ENCODE data around the gene CDCA3.

DNA sequence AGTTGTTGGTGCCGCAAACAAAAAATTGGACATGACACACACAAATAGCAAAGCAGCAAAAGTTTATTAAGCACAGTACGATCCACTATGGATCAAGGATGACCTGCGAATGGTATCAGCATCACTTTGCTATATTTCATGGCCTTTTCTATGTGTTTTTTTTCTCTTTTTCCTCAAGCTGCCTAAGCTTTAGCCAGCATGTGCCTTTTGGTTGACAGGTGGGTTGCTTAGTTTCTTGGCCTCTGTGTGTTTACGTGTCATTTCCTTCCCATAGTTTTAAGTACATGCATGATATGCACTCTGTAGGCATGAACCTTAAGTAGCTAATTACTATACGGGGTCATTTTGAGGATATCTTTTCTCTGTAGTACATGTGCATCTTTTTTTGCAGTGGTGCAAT lies 51.9 kb downstream of the CDCA3 start:
- TF ChIP-seq, protein P1, sequence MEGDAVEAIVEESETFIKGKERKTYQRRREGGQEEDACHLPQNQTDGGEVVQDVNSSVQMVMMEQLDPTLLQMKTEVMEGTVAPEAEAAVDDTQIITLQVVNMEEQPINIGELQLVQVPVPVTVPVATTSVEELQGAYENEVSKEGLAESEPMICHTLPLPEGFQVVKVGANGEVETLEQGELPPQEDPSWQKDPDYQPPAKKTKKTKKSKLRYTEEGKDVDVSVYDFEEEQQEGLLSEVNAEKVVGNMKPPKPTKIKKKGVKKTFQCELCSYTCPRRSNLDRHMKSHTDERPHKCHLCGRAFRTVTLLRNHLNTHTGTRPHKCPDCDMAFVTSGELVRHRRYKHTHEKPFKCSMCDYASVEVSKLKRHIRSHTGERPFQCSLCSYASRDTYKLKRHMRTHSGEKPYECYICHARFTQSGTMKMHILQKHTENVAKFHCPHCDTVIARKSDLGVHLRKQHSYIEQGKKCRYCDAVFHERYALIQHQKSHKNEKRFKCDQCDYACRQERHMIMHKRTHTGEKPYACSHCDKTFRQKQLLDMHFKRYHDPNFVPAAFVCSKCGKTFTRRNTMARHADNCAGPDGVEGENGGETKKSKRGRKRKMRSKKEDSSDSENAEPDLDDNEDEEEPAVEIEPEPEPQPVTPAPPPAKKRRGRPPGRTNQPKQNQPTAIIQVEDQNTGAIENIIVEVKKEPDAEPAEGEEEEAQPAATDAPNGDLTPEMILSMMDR (IDR thresholded peaks at IDR 0.05; ENCODE audit: low read length), result no peak
- no peak for TF ChIP-seq EZH2 (optimal IDR thresholded peaks at IDR 0.05; ENCODE audit: low read depth, low read length)
- no peak for TF ChIP-seq EZH2phosphoT487 (IDR thresholded peaks at IDR 0.05; ENCODE audit: low read length)

All from MM.1S (cell line).